WTC11 (cell line): ENCODE data around the gene LYRM9. TPM values are rescaled to one million over a fixed set of nuclear protein-coding genes. Genes with fewer than 3 reads are reported as not detected.

Source experiments
- ATAC-seq: fragments of 200-7000 bp; cut with Tn5 transposase; 2 replicates; pipeline ENCODE4 v1.10.0; 2021; ENCODE audit warnings: mild to moderate bottlenecking, moderate library complexity
- CTCF ChIA-PET: fragments of 300-600 bp; sonication (Branson Sonifier 250); formaldehyde crosslinking; loops from one replicate; lab custom pipeline; 2021; ENCODE audit warnings: antibody characterized with exemption; lab: Charles Lee
- POLR2A ChIA-PET: fragments of 350-600 bp; sonication (Branson Sonifier 250); formaldehyde crosslinking; loops from one replicate; lab custom pipeline; 2021; ENCODE audit warnings: antibody characterized with exemption; lab: Charles Lee
- DNase-seq: peaks from one replicate; pipeline ENCODE4 v3.0.0; 2021; ENCODE audit warnings: low spot score
- H3K27ac Mint-ChIP-seq: 2 replicates; pipeline ENCODE4 v1.8.0; 2021; ENCODE audit warnings: mixed read lengths
- H3K27me3 Mint-ChIP-seq: 2 replicates; pipeline ENCODE4 v1.8.0; 2021; ENCODE audit warnings: low read depth, mild to moderate bottlenecking, moderate library complexity, mixed read lengths
- H3K36me3 Mint-ChIP-seq: 2 replicates; pipeline ENCODE4 v1.8.0; 2021; ENCODE audit warnings: mixed read lengths
- H3K4me1 Mint-ChIP-seq: 2 replicates; pipeline ENCODE4 v1.8.0; 2022; ENCODE audit warnings: mixed read lengths
- H3K4me3 Mint-ChIP-seq: 2 replicates; pipeline ENCODE4 v1.8.0; 2021; ENCODE audit warnings: mild to moderate bottlenecking, moderate library complexity, mixed read lengths
- H3K9me3 Mint-ChIP-seq: 2 replicates; pipeline ENCODE4 v1.8.0; 2021; ENCODE audit warnings: mixed read lengths
- ATF1 ChIP-seq: sonication (generic); formaldehyde crosslinking; IDR thresholded peaks from 2 replicates; pipeline ENCODE4 v1.8.1; 2023; ENCODE audit warnings: mild to moderate bottlenecking, moderate library complexity, missing genetic modification reagents
- ATF2 ChIP-seq: sonication (generic); formaldehyde crosslinking; IDR thresholded peaks from 2 replicates; pipeline ENCODE4 v1.8.1; 2022; ENCODE audit warnings: low read depth, missing genetic modification reagents, borderline replicate concordance
- CREB1 ChIP-seq: sonication (generic); formaldehyde crosslinking; IDR thresholded peaks from 2 replicates; pipeline ENCODE4 v1.8.0; 2023; ENCODE audit warnings: mild to moderate bottlenecking, missing genetic modification reagents
- CREM ChIP-seq: sonication (generic); formaldehyde crosslinking; IDR thresholded peaks from 2 replicates; pipeline ENCODE4 v1.8.1; 2022; ENCODE audit warnings: mild to moderate bottlenecking, missing genetic modification reagents, moderate library complexity
- CTCF ChIP-seq: fragments of 200-600 bp; IDR thresholded peaks from 2 replicates; pipeline ENCODE4 v1.8.0; 2022; ENCODE audit warnings: antibody characterized with exemption
- ESRRA ChIP-seq: sonication (generic); formaldehyde crosslinking; IDR thresholded peaks from 2 replicates; pipeline ENCODE4 v1.8.1; 2022; ENCODE audit warnings: mild to moderate bottlenecking, missing genetic modification reagents, borderline replicate concordance
- FOXP4 ChIP-seq: sonication (generic); formaldehyde crosslinking; IDR thresholded peaks from 2 replicates; pipeline ENCODE4 v1.8.0; 2022; ENCODE audit warnings: mild to moderate bottlenecking, missing genetic modification reagents
- GABPB1 ChIP-seq: sonication (generic); formaldehyde crosslinking; IDR thresholded peaks from 2 replicates; pipeline ENCODE4 v1.8.1; 2023; ENCODE audit warnings: mild to moderate bottlenecking, missing genetic modification reagents
- IRF1 ChIP-seq: sonication (generic); formaldehyde crosslinking; IDR thresholded peaks from 2 replicates; pipeline ENCODE4 v1.8.0; 2023; ENCODE audit warnings: missing genetic modification reagents
- MAX ChIP-seq: sonication (generic); formaldehyde crosslinking; IDR thresholded peaks from 2 replicates; pipeline ENCODE4 v1.8.0; 2022; ENCODE audit warnings: mild to moderate bottlenecking, missing genetic modification reagents
- MLX ChIP-seq: sonication (generic); formaldehyde crosslinking; IDR thresholded peaks from 2 replicates; pipeline ENCODE4 v1.8.1; 2023; ENCODE audit warnings: mild to moderate bottlenecking, missing genetic modification reagents, moderate library complexity
- MXD4 ChIP-seq: fragments of 250-450 bp; sonication (Bioruptor Pico); IDR thresholded peaks from 2 replicates; pipeline ENCODE4 v1.8.0; 2021; ENCODE audit warnings: mild to moderate bottlenecking, moderate library complexity, borderline replicate concordance
- NFATC4 ChIP-seq: fragments of 250-450 bp; sonication (Bioruptor Pico); IDR thresholded peaks from 2 replicates; pipeline ENCODE4 v1.9.0; 2021; ENCODE audit warnings: mild to moderate bottlenecking
- NR1H2 ChIP-seq: sonication (generic); formaldehyde crosslinking; IDR thresholded peaks from 2 replicates; pipeline ENCODE4 v1.9.0; 2021; ENCODE audit warnings: mild to moderate bottlenecking, moderate library complexity, missing genetic modification reagents
- RELA ChIP-seq: sonication (generic); formaldehyde crosslinking; IDR thresholded peaks from 2 replicates; pipeline ENCODE4 v1.8.1; 2022; ENCODE audit warnings: missing genetic modification reagents, mild to moderate bottlenecking, borderline replicate concordance
- TEAD4 ChIP-seq: sonication (generic); formaldehyde crosslinking; IDR thresholded peaks from 2 replicates; pipeline ENCODE4 v1.8.0; 2022; ENCODE audit warnings: mild to moderate bottlenecking, missing genetic modification reagents
- TP53 ChIP-seq: sonication (generic); formaldehyde crosslinking; IDR thresholded peaks from 2 replicates; pipeline ENCODE4 v1.8.1; 2023; ENCODE audit warnings: mild to moderate bottlenecking, missing genetic modification reagents
- ZNF219 ChIP-seq: sonication (generic); formaldehyde crosslinking; IDR thresholded peaks from 2 replicates; pipeline ENCODE4 v1.8.0; 2023; ENCODE audit warnings: missing genetic modification reagents, mild to moderate bottlenecking, borderline replicate concordance
- ZNF512 ChIP-seq: sonication (generic); formaldehyde crosslinking; IDR thresholded peaks from 2 replicates; pipeline ENCODE4 v1.8.1; 2022; ENCODE audit warnings: missing genetic modification reagents, borderline replicate concordance
- ZNF671 ChIP-seq: fragments of 250-450 bp; sonication (Bioruptor Pico); IDR thresholded peaks from 2 replicates; pipeline ENCODE4 v1.8.0; 2021; ENCODE audit warnings: mild to moderate bottlenecking
- total RNA-seq: library from RNA; stranded (reverse); gene quantifications from 3 replicates; pipeline ENCODE4 v1.2.3, GENCODE V29; 2021

The LYRM9 gene
- total RNA-seq, 1 experiment from 2014 or later: 3.6 TPM

GRCh38 chr17:27928587-27928986 lies 35.4 kb upstream of the LYRM9 start:
- Mint-ChIP-seq H3K27me3 (peaks cover 26% of the 10 kb centered on the region), H3K9me3 (peaks cover 10% of the 10 kb centered on the region), H3K27ac (no peak overlapping the region), H3K4me1 (no peaks in the 10 kb centered on the region), H3K36me3 (peaks cover 8% of the 10 kb centered on the region), H3K4me3 (no peak overlapping the region)
- no peak for TF ChIP-seq FOXP4
- TF ChIP-seq MLX (CRISPR knock-in tag): no peak
- no peak for TF ChIP-seq ZNF512 (CRISPR knock-in tag)
- no peak for TF ChIP-seq NR1H2 (CRISPR knock-in tag)
- TF ChIP-seq NFATC4: no peak
- TF ChIP-seq ATF1 (CRISPR knock-in tag): no peak
- TF ChIP-seq CTCF: no peak
- no peak for TF ChIP-seq ATF2
- no peak for TF ChIP-seq ZNF219 (CRISPR knock-in tag)
- no peak for TF ChIP-seq ESRRA
- no peak for TF ChIP-seq TP53 (CRISPR knock-in tag)
- TF ChIP-seq CREB1: no peak
- TF ChIP-seq MAX (CRISPR knock-in tag): no peak
- TF ChIP-seq TEAD4 (CRISPR knock-in tag): no peak
- TF ChIP-seq GABPB1 (CRISPR knock-in tag): no peak
- TF ChIP-seq IRF1 (CRISPR knock-in tag): no peak
- TF ChIP-seq ZNF671 (CRISPR knock-in tag): no peak
- TF ChIP-seq CREM (CRISPR knock-in tag): no peak
- DNase-seq: no peak
- POLR2A ChIA-PET: no interaction called here
- ATAC-seq: no peak
- CTCF ChIA-PET: interaction anchor here (0.6 to 1.3 kb wide), 2 partner anchors 320 to 323 kb away, joined by 3 to 4 read pairs; no protein-coding TSS in a partner anchor

GRCh38 chr17:27927781-27928180 lies 34.6 kb upstream of the LYRM9 start:
- Mint-ChIP-seq H3K4me1 (no peaks in the 10 kb centered on the region), H3K27me3 (peaks cover 23% of the 10 kb centered on the region), H3K27ac (no peak overlapping the region)
- TF ChIP-seq RELA (CRISPR knock-in tag) (no peak), MXD4 (no peak), MLX (CRISPR knock-in tag) (no peak)
- TF ChIP-seq, all 79 proteins: peak for 0
- no peak for DNase-seq
- H3K4me3 Mint-ChIP-seq: no peak overlapping the region
- H3K36me3 Mint-ChIP-seq: peaks cover 3% of the 10 kb centered on the region; the same call in 1 of the 2 replicates
- H3K9me3 Mint-ChIP-seq: peaks cover 4% of the 10 kb centered on the region
- ATAC-seq: no peak
- ChIA-PET POLR2A (interaction anchor here (0.7 kb wide), 1 partner anchor 11 kb away, joined by 3 read pairs; no protein-coding TSS in a partner anchor), CTCF (interaction anchor here (1.0 to 1.2 kb wide), 2 partner anchors 21 to 34 kb away, joined by 4 read pairs; no protein-coding TSS in a partner anchor)
